GM10266 (cell line): ENCODE data around the gene PIK3CB.
"Not testable (repeated sequence)": the region's sequence is repeated elsewhere in the genome, so short reads cannot be mapped to it uniquely, and the experiment has no call there.

ENCODE experiments used
- DNase-seq: peaks from one replicate; pipeline ENCODE4 v3.0.0; 2012; ENCODE audit errors: extremely low spot score
- CTCF ChIP-seq: IDR thresholded peaks from 2 replicates; pipeline ENCODE4 v1.5.1; 2012; ENCODE audit warnings: mild to moderate bottlenecking, low read depth; ENCODE audit not compliant: control insufficient read depth, insufficient read depth; ENCODE audit errors: missing control alignments

PIK3CB gene

GRCh38 chr3:138833899-138834595 lies 681 bp downstream of the PIK3CB start:
- DNase-seq = peak; percentile 64
- TF ChIP-seq CTCF = peak; percentile 33

GRCh38 chr3:138832473-138833057 lies 2.2 kb downstream of the PIK3CB start:
- not testable (repeated sequence) for DNase-seq

DNA sequence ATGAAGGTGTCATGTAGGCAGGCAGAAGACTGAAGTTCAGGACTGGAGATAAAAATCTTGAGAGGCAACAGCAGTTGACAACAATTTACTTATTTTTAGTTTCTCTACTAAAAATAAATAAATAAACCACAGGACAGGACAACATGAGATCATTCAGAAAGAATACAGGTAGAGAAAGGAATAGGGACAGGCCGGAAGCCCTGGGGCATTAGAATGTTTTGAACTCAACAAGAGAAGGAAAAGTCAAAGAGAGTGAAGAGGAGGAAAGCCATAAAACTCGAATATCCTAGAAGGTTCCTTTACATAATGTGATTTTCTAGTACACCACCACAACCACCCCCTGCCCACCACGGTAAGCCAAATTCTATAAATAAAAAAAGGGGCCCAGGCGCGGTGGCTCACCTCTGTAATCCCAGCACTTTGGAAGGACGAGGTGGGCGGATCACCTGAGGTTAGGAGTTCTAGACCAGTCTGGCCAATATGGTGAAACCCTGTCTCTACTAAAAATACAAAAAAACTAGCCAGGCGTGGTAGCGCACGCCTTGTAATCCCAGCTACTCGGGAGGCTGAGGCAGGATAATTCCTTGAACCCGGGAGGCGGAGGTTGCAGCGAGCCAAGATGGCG lies 4.7 kb downstream of the PIK3CB start:
- no peak for TF ChIP-seq CTCF
- no peak for DNase-seq

DNA sequence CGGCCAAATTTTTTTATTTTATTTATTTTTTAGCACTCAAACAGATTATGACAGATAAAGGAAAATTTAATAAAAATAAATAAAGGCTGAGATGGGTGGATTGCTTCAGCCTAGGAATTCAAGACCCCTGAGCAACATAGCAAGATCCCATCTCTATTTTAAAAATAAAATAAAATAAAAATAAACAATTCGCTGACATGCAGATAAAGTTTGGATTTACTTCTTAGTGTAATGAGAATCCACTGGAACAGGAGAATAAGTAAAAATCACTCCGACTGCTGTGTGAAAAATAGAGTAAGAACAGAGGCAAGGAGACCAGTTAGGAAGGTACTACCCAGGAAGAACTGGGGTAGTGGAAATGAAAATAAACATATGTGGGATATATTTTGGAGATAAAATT lies 5.6 kb downstream of the PIK3CB start:
- DNase-seq = no peak
- no peak for TF ChIP-seq CTCF

- no peak for TF ChIP-seq CTCF
Measured at GRCh38 chr3:138827222-138827621, 7.5 kb downstream of the PIK3CB start.

GRCh38 chr3:138825336-138825735 lies 9.4 kb downstream of the PIK3CB start:
- TF ChIP-seq CTCF = no peak
- DNase-seq = no peak

More at GRCh38 chr3:138827222-138827621, 7.5 kb downstream of the PIK3CB start:
- DNase-seq = no peak

GRCh38 chr3:138824114-138824506 lies 10.6 kb downstream of the PIK3CB start:
- no peak for TF ChIP-seq CTCF
- DNase-seq = no peak

DNA sequence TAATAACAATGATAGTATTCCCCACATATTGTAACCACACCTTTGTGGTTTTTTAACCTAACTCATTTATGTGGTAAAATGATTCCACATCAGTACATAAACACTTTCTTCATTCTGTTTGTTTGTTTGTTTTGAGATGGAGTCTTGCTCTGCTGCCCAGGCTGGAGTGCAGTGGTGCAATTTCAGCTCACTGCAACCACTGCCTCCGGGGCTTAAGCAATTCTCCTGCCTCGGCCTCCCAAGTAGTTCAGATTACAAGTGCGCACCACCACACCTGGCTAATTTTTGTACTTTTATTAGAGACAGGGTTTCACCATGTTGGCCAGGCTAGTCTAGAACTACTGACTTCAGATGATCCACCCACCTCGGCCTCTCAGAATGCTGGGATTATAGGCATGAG lies 14.3 kb downstream of the PIK3CB start:
- not testable (repeated sequence) for DNase-seq
